GM12865 (cell line): Measurements from ENCODE around the gene OR10P1.
"Not testable (repeated sequence)": the region's sequence is repeated elsewhere in the genome, so short reads cannot be mapped to it uniquely, and the experiment has no call there.

Source experiments
- DNase-seq: peaks from one replicate; pipeline ENCODE4 v3.0.0; 2010; ENCODE audit warnings: low read depth
- H3K4me3 ChIP-seq: 2 replicates; pipeline ENCODE4 v1.5.1; 2011; ENCODE audit warnings: mild to moderate bottlenecking, low read depth, low read length, control low read depth
- TF ChIP-seq, protein P1 (sequence below): IDR thresholded peaks from 2 replicates; pipeline ENCODE4 v1.5.1; 2011; ENCODE audit warnings: low read length, control low read depth, low read depth, inconsistent platforms; ENCODE audit not compliant: insufficient read depth; ENCODE audit errors: missing control alignments

OR10P1 gene, protein sequence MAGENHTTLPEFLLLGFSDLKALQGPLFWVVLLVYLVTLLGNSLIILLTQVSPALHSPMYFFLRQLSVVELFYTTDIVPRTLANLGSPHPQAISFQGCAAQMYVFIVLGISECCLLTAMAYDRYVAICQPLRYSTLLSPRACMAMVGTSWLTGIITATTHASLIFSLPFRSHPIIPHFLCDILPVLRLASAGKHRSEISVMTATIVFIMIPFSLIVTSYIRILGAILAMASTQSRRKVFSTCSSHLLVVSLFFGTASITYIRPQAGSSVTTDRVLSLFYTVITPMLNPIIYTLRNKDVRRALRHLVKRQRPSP

DNA sequence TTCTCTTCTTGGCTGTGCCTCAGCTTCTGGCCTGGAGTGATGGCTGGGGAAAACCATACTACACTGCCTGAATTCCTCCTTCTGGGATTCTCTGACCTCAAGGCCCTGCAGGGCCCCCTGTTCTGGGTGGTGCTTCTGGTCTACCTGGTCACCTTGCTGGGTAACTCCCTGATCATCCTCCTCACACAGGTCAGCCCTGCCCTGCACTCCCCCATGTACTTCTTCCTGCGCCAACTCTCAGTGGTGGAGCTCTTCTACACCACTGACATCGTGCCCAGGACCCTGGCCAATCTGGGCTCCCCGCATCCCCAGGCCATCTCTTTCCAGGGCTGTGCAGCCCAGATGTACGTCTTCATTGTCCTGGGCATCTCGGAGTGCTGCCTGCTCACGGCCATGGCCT lies at the start of gene OR10P1:
Gene OR10P1 (plus strand): TSS at position 40 of the 400 bp plus-strand sequence. CDS start 0 bp downstream, at position 40.
- no peak for DNase-seq
- H3K4me3 ChIP-seq = no peak within 1 kb of the TSS
- TF ChIP-seq, protein P1, sequence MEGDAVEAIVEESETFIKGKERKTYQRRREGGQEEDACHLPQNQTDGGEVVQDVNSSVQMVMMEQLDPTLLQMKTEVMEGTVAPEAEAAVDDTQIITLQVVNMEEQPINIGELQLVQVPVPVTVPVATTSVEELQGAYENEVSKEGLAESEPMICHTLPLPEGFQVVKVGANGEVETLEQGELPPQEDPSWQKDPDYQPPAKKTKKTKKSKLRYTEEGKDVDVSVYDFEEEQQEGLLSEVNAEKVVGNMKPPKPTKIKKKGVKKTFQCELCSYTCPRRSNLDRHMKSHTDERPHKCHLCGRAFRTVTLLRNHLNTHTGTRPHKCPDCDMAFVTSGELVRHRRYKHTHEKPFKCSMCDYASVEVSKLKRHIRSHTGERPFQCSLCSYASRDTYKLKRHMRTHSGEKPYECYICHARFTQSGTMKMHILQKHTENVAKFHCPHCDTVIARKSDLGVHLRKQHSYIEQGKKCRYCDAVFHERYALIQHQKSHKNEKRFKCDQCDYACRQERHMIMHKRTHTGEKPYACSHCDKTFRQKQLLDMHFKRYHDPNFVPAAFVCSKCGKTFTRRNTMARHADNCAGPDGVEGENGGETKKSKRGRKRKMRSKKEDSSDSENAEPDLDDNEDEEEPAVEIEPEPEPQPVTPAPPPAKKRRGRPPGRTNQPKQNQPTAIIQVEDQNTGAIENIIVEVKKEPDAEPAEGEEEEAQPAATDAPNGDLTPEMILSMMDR = no peak

DNA sequence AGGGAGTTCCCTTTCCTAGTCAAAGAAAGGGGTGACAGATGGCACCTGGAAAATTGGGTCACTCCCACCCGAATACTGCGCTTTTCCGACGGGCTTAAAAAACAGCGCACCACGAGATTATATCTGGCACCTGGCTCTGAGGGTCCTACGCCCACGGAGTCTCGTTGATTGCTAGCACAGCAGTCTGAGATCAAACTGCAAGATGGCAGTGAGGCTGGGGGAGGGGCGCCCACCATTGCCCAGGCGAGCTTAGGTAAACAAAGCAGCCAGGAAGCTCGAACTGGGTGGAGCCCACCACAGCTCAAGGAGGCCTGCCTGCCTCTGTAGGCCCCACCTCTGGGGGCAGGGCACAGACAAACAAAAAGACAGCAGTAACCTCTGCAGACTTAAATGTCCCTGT lies 46.5 kb upstream of the OR10P1 start:
- DNase-seq, H3K4me3 ChIP-seq: not testable (repeated sequence)

DNA sequence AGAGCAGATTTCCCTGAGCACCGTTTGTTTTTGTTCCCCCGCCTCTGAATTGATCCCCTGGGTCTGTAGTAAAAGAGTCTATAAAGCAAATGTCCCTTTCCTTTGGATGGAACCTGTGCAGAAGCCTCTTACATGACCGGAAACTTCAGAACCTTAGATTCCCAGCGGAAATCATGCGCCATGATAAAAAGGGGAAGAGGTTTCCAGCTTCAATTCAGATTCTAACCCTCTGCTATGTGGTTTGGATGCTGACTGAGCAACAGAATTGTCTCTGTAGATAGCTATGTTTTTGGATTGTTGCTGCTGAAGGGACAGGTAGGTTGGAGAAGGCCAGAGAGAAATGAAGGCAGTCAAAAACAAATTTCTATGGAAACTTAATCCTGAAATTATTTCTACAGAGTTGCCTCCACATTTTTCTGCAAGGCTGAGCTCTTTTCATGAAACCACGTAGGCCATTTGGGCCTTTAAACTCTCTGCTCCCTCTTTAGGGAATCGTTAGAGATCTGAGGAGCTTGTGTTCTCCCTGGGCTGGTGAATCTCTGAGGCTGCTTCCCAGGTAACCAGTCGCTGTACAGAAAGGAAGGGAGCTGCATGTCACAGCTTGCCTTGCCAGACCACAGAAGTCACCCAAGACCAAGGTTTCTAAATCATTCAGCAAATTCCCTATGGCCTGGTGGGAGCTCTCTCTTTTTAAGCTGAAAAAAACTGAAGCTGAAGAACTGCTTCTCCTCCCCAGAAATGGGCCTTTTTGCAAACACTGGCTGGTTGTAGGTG lies 28.7 kb upstream of the OR10P1 start:
- no peak for DNase-seq
- TF ChIP-seq, protein P1 = no peak
- no peak overlapping the region for H3K4me3 ChIP-seq

DNA sequence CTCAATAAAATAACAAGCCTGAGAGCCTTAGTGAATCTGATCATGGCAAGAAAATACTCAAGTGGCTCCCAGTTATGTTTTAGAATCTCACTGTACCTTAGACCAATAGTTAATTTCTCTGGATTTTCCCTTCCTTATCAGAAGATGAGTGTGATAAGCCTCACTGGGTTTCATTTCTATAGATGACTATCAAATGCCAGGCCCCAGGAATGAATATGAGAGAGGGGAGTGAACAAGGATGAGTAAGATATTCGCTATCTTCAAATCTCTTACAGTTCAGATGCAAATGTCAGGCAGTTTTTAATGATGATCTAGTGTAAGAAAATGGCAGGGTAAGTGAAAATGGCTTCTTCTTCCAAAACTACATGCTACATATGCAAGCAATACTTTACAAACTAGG lies 26.1 kb upstream of the OR10P1 start:
- H3K4me3 ChIP-seq = no peak overlapping the region
- DNase-seq = no peak
- TF ChIP-seq, protein P1 = no peak

DNA sequence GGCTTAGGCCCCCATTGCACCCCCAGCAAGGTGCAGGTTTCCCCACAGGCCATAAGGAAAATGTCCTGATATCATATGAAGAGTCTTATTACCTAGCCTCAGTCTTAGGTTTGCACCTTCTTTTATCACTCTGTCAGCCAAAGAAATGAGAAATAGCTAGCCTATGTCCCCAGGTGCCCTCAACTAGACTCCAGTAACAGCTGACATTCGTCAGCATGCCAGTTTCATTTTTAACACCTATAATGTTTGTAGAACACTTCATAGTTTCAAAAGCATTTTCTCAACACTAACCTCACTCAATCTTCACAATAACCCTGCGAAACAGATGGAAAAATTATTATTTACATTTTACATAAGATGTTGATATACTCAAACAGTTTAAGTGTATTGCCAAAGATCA lies 24.0 kb upstream of the OR10P1 start:
- TF ChIP-seq, protein P1 = no peak
- DNase-seq = no peak
- H3K4me3 ChIP-seq = no peak overlapping the region

DNA sequence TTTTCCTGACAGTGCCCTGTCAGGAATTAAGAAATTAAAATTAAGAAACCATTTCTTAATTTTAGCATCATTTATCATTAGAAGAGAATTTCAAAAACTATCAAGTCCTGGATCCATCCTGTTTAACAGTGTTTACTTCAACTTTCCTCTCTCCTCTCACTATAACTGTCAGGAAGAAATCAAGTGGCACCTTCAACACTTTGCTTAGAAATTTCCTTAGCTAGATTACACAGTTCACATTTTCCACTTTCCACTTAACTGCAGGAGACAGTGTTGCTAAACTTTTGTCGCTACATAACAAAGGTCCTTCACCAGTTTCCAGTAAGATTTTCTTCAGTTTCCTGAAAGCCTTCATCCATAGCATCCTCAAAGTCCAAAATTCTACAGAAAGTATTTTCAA lies 21.9 kb upstream of the OR10P1 start:
- no peak for DNase-seq
- TF ChIP-seq, protein P1 = no peak
- H3K4me3 ChIP-seq = no peak overlapping the region

DNA sequence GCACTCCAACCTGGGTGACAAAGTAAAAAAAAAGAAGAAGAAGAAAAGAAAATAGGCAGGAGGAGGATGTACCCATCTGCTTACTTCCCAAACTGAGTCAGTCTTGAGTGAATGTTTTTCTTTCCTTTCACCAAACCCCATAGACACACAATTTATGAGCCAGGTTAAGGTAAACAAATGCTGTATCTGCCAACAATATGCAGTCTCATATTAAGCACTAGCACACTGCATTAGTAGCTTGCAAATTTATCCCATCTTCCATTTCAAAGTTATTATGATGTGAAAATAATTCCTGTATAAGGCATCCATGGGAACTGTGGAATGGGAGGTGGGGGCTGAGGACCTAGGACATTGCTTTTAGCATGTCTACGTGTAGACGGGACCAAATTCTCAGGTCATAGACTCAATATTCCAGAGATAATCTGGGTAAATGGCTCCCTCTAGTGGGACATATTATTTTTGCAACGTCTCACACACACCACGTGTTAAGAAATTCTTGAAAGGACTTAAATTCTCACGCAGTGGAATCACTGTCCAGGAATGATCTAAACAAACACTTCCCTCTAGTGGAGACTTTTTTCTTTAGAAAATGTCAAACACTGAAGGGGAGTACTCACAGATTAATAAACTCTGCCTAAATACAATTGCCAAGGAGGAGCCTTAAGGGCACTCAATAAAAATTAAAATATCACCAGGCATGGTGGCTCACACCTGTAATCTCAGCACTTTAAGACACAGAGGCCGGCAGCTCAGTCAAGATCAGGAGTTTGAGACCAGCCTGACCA lies 17.1 kb upstream of the OR10P1 start:
- TF ChIP-seq, protein P1 = peak; percentile 60
- peak; percentile 86 for DNase-seq
- H3K4me3 ChIP-seq = no peak overlapping the region
